ENCODE data around the gene SLC7A8.

Gene SLC7A8

DNA sequence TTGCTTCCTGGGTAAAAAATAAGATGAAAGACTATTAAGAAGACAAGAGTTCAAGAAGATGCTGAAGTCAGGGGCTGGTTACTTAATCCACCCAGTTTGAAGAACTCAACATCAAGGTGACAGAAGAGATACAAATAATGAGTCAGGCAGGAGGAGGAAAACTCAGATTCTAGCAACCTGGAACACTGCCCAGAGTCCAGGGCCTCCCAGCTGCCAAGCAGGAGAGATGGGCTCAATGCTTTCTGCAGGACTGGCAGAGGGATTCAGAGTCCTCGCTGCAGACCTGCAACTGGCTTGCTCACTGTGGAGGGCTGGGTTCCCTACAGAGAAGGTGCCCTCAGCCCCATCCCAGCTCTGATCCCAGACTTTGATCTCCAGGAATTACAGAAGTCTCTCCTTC lies 35.8 kb downstream of the SLC7A8 start:
- FAIRE-seq (no peak), DNase-seq (ENCODE audit: insufficient read length, low spot score) (no peak)
- TF ChIP-seq POU2F2 (IDR thresholded peaks at IDR 0.05; ENCODE audit: low read depth, low read length) = no peak
- TF ChIP-seq PAX5 (IDR thresholded peaks at IDR 0.05; ENCODE audit: insufficient read depth, low read length, severe bottlenecking) = no peak
- TF ChIP-seq POLR2A (IDR thresholded peaks at IDR 0.05; ENCODE audit: low read depth, low read length) = no peak
- TF ChIP-seq POLR2AphosphoS5 (IDR thresholded peaks at IDR 0.05; ENCODE audit: low read depth, low read length) = no peak
- TF ChIP-seq SPI1 (IDR thresholded peaks at IDR 0.05; ENCODE audit: low read depth, low read length) = no peak
- TF ChIP-seq TAF1 (IDR thresholded peaks at IDR 0.05; ENCODE audit: low read depth, low read length) = no peak

DNA sequence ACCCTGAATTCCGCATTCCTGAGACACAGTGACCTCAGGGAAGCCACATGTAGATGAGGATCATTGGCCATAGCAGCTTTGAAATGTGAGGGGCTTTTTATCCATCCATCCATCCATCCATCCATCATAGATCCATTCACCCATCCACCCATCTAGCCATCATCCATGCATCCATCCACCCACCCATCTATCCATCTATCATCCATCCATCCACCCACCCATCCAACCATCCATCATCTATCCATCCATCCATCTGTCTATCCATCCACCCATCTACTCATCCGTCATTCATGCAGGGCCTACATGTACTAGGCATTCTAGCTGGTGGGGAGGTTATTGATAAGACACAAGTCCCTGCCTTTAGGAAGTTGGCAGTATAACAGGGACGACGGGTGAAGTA lies 36.5 kb downstream of the SLC7A8 start:
- TF ChIP-seq POLR2A (IDR thresholded peaks at IDR 0.05; ENCODE audit: low read depth, low read length) = no peak
- no peak for TF ChIP-seq SPI1 (IDR thresholded peaks at IDR 0.05; ENCODE audit: low read depth, low read length)
- TF ChIP-seq POLR2AphosphoS5 (IDR thresholded peaks at IDR 0.05; ENCODE audit: low read depth, low read length) = no peak
- no peak for TF ChIP-seq POU2F2 (IDR thresholded peaks at IDR 0.05; ENCODE audit: low read depth, low read length)
- no peak for TF ChIP-seq PAX5 (IDR thresholded peaks at IDR 0.05; ENCODE audit: insufficient read depth, low read length, severe bottlenecking)
- TF ChIP-seq TAF1 (IDR thresholded peaks at IDR 0.05; ENCODE audit: low read depth, low read length) = no peak
- FAIRE-seq (no peak), DNase-seq (ENCODE audit: insufficient read length, low spot score) (no peak)

DNA sequence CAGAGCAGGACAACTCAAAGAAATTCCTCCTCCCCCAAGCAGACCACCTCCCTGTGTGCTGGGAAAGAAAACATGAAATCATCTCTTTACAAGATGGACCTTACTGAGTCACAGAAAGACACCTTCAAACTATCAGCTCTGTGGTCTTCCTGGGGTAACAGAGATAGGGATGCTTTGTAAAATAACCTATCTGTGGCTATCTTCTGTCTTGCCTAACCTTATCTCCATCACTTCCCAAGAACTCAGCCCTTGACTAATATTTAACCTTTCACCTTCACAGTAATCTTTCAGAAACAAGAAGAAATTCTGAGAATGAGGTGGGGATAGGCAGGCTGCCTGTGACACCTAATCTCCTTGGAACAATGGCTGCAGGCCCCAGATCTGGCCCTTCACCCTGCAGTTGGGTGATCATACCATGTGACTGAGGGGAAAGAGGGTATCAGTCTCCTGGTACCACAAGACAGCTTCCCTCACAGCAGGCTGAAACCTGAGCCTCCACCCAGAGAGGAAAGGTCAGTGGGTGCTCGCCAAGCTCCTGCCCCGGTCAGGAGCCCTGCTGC lies 37.0 kb downstream of the SLC7A8 start:
- no peak for TF ChIP-seq POLR2A (IDR thresholded peaks at IDR 0.05; ENCODE audit: low read depth, low read length)
- TF ChIP-seq POU2F2 (IDR thresholded peaks at IDR 0.05; ENCODE audit: low read depth, low read length) = no peak
- no peak for TF ChIP-seq SPI1 (IDR thresholded peaks at IDR 0.05; ENCODE audit: low read depth, low read length)
- no peak for TF ChIP-seq PAX5 (IDR thresholded peaks at IDR 0.05; ENCODE audit: insufficient read depth, low read length, severe bottlenecking)
- no peak for TF ChIP-seq POLR2AphosphoS5 (IDR thresholded peaks at IDR 0.05; ENCODE audit: low read depth, low read length)
- TF ChIP-seq TAF1 (IDR thresholded peaks at IDR 0.05; ENCODE audit: low read depth, low read length) = no peak
- no peak for FAIRE-seq
- no peak for DNase-seq (ENCODE audit: insufficient read length, low spot score)

DNA sequence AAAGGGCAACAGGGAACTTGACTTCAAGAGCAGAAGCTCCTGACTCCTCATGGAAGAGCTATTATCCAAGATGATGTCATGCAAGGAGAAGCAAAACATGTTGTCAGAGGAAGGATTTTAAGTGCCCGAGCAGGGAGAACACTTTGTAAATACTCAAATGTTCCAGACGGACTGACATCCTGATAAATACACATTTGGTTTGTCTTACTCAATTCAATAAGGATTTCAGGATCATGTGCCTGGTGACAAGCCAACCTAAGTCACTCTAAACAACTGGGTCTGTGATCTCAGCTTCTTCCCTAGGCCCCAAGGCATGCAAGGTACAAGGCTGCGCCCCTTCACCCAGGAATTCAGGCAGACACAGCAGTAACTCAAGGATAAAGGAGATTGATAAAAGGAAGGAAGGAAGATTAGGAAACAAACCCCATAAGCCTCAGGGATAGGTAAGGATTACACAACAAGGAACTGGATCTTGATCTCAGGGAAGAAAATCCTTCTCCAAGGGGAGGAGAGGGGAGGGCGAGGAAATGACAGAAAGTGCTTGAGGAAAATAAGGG lies 37.6 kb downstream of the SLC7A8 start:
- FAIRE-seq = no peak
- no peak for TF ChIP-seq POLR2AphosphoS5 (IDR thresholded peaks at IDR 0.05; ENCODE audit: low read depth, low read length)
- no peak for TF ChIP-seq POLR2A (IDR thresholded peaks at IDR 0.05; ENCODE audit: low read depth, low read length)
- no peak for TF ChIP-seq TAF1 (IDR thresholded peaks at IDR 0.05; ENCODE audit: low read depth, low read length)
- no peak for TF ChIP-seq POU2F2 (IDR thresholded peaks at IDR 0.05; ENCODE audit: low read depth, low read length)
- no peak for TF ChIP-seq PAX5 (IDR thresholded peaks at IDR 0.05; ENCODE audit: insufficient read depth, low read length, severe bottlenecking)
- TF ChIP-seq SPI1 (IDR thresholded peaks at IDR 0.05; ENCODE audit: low read depth, low read length) = no peak
- DNase-seq (ENCODE audit: insufficient read length, low spot score) = no peak

- DNase-seq (ENCODE audit: insufficient read length, low spot score) (no peak), FAIRE-seq (no peak)
- TF ChIP-seq POU2F2 (IDR thresholded peaks at IDR 0.05; ENCODE audit: low read depth, low read length) (no peak), POLR2AphosphoS5 (IDR thresholded peaks at IDR 0.05; ENCODE audit: low read depth, low read length) (no peak), SPI1 (IDR thresholded peaks at IDR 0.05; ENCODE audit: low read depth, low read length) (no peak), POLR2A (IDR thresholded peaks at IDR 0.05; ENCODE audit: low read depth, low read length) (no peak), PAX5 (IDR thresholded peaks at IDR 0.05; ENCODE audit: insufficient read depth, low read length, severe bottlenecking) (no peak), TAF1 (IDR thresholded peaks at IDR 0.05; ENCODE audit: low read depth, low read length) (no peak)
Observed at GRCh38 chr14:23143911-23144310, 39.5 kb downstream of the SLC7A8 start.

- DNase-seq (ENCODE audit: insufficient read length, low spot score) (no peak), FAIRE-seq (no peak)
- TF ChIP-seq TAF1 (IDR thresholded peaks at IDR 0.05; ENCODE audit: low read depth, low read length) (no peak), POU2F2 (IDR thresholded peaks at IDR 0.05; ENCODE audit: low read depth, low read length) (no peak), POLR2AphosphoS5 (IDR thresholded peaks at IDR 0.05; ENCODE audit: low read depth, low read length) (no peak), SPI1 (IDR thresholded peaks at IDR 0.05; ENCODE audit: low read depth, low read length) (no peak), POLR2A (IDR thresholded peaks at IDR 0.05; ENCODE audit: low read depth, low read length) (no peak), PAX5 (IDR thresholded peaks at IDR 0.05; ENCODE audit: insufficient read depth, low read length, severe bottlenecking) (no peak)
Observed at GRCh38 chr14:23142826-23143225, 40.6 kb downstream of the SLC7A8 start.

DNA sequence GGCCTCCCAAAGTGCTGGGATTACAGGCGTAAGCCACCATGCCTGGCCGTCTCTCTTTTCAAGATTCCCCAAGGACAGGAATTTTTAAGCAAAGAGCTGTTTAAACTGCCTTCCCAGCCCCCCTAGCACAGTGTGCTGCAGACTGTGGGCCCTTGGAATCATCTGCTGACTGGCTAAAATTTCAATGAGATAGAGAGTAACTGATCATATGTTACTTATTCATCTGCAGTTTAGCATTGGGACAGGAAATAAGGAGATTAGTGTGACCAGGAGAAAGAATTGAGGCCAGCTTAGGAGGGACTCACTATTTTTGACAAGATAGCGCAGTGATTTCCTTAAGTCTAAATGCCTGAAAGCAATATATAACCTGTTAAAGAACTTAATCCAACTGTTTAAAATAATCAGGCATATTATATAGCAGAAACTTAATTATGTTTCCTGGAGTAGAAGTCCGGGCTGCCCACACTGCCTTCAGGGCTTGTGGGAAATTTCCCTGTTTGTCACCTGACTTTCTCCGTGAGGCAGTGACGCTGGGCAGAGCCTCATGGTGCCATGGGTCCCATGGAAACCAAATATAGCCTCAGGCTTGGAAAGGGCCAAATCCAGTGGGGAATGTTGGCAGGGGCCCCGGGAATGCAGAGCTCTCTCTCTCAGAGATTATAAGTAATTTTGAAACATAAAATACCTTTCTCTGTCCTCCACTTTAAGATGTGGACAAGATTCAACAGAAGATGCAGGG lies 41.6 kb downstream of the SLC7A8 start:
- FAIRE-seq = no peak
- DNase-seq (ENCODE audit: insufficient read length, low spot score) = no peak
- TF ChIP-seq PAX5 (IDR thresholded peaks at IDR 0.05; ENCODE audit: insufficient read depth, low read length, severe bottlenecking) (no peak), SPI1 (IDR thresholded peaks at IDR 0.05; ENCODE audit: low read depth, low read length) (no peak), POLR2A (IDR thresholded peaks at IDR 0.05; ENCODE audit: low read depth, low read length) (no peak), POU2F2 (IDR thresholded peaks at IDR 0.05; ENCODE audit: low read depth, low read length) (no peak), POLR2AphosphoS5 (IDR thresholded peaks at IDR 0.05; ENCODE audit: low read depth, low read length) (no peak), TAF1 (IDR thresholded peaks at IDR 0.05; ENCODE audit: low read depth, low read length) (no peak)

DNA sequence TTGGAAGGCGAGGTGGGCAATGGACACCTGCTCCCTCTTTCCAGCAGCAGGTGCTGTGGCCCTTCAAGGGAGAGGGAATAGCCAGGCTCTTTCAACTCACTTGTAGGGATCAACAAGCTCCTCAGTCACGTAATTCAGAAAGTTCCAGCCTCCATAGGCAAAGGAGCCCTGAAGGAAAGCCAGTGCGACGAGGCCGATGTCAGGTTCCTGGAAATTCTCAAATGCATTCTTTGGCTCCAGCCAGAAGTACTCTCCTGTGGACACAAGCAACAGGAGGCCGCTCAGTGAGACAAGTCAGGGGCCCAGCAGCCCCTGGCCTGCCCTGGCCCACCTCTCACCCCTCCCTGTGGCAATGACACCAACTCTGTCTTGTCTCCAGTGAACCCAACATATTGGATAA lies 43.1 kb downstream of the SLC7A8 start:
- TF ChIP-seq SPI1 (IDR thresholded peaks at IDR 0.05; ENCODE audit: low read depth, low read length) (no peak), POLR2A (IDR thresholded peaks at IDR 0.05; ENCODE audit: low read depth, low read length) (no peak), PAX5 (IDR thresholded peaks at IDR 0.05; ENCODE audit: insufficient read depth, low read length, severe bottlenecking) (no peak), POU2F2 (IDR thresholded peaks at IDR 0.05; ENCODE audit: low read depth, low read length) (no peak), POLR2AphosphoS5 (IDR thresholded peaks at IDR 0.05; ENCODE audit: low read depth, low read length) (no peak), TAF1 (IDR thresholded peaks at IDR 0.05; ENCODE audit: low read depth, low read length) (no peak)
- no peak for FAIRE-seq
- no peak for DNase-seq (ENCODE audit: insufficient read length, low spot score)

GRCh38 chr14:23139874-23140273 lies 43.6 kb downstream of the SLC7A8 start:
- FAIRE-seq (no peak), DNase-seq (ENCODE audit: insufficient read length, low spot score) (no peak)
- TF ChIP-seq POU2F2 (IDR thresholded peaks at IDR 0.05; ENCODE audit: low read depth, low read length) (no peak), TAF1 (IDR thresholded peaks at IDR 0.05; ENCODE audit: low read depth, low read length) (no peak), POLR2A (IDR thresholded peaks at IDR 0.05; ENCODE audit: low read depth, low read length) (no peak), POLR2AphosphoS5 (IDR thresholded peaks at IDR 0.05; ENCODE audit: low read depth, low read length) (no peak), PAX5 (IDR thresholded peaks at IDR 0.05; ENCODE audit: insufficient read depth, low read length, severe bottlenecking) (no peak), SPI1 (IDR thresholded peaks at IDR 0.05; ENCODE audit: low read depth, low read length) (no peak)
